Immature natural killer cell (primary cell): ENCODE measurements around the gene USP40. TPM values are rescaled to one million over a fixed set of nuclear protein-coding genes. Genes with fewer than 3 reads are reported as not detected.

ENCODE experiments used
- DNase-seq, 3 donors: peaks; one replicate each; pipeline ENCODE4 v3.0.0; 2022; ENCODE audit warnings: mixed read lengths in 1 of 3
- H3K27ac Mint-ChIP-seq, 6 donors: one replicate each; pipeline ENCODE4 v1.8.0; 2020; ENCODE audit warnings: mixed read lengths in 6 of 6, mild to moderate bottlenecking in 5 of 6, inconsistent platforms in 4 of 6, moderate library complexity in 3 of 6
- H3K27me3 Mint-ChIP-seq, 3 donors: one replicate each; pipeline ENCODE4 v1.8.0; 2020 to 2021; ENCODE audit warnings: low read depth in 3 of 3, mild to moderate bottlenecking in 3 of 3, mixed read lengths in 3 of 3, moderate library complexity in 3 of 3, inconsistent platforms in 1 of 3
- H3K36me3 Mint-ChIP-seq, 3 donors: one replicate each; pipeline ENCODE4 v1.8.0; 2020; ENCODE audit warnings: mixed read lengths in 3 of 3, inconsistent platforms in 2 of 3, mild to moderate bottlenecking in 2 of 3
- H3K4me1 Mint-ChIP-seq, 2 donors: one replicate each; pipeline ENCODE4 v1.8.0; 2020; ENCODE audit warnings: inconsistent platforms in 2 of 2, mild to moderate bottlenecking in 2 of 2, mixed read lengths in 2 of 2, moderate library complexity in 1 of 2
- H3K4me3 Mint-ChIP-seq, 5 donors: one replicate each; pipeline ENCODE4 v1.8.0; 2020; ENCODE audit warnings: mild to moderate bottlenecking in 5 of 5, mixed read lengths in 5 of 5, inconsistent platforms in 3 of 5, moderate library complexity in 3 of 5
- H3K9me3 Mint-ChIP-seq, 6 donors: one replicate each; pipeline ENCODE4 v1.8.0; 2020; ENCODE audit warnings: mild to moderate bottlenecking in 6 of 6, mixed read lengths in 6 of 6, inconsistent platforms in 4 of 6, moderate library complexity in 3 of 6
- polyA plus RNA-seq, 3 donors: library from polyadenylated mRNA; unstranded; fragments of 300-500 nt; fragmentation: Illumina TruSeq; gene quantifications; one replicate each; pipeline ENCODE4 v1.2.3, GENCODE V29; 2021

The USP40 gene
- polyA plus RNA-seq, 3 donors from 2014 or later, result 3.4 to 8.6 (median 5.1) TPM

DNA sequence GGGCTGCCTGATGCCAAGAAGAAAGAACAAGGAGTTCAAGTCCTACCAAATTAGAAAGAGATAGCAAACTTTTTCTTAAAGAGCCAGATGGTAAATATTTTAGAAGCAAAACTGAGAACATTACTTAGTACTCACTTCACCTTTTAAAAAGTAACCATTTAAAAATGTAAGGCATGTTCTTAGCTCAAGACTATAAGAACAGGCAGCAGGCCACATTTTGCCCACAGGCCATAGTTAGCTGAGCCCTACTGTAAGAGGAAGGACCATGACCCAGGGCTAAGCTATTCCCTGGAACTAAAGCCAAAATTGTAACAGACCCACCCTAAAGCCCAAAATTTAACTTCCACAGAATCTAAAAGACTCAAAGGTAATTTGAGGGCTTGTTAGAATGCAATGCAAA lies 31.3 kb downstream of the USP40 start:
- H3K4me3 Mint-ChIP-seq, result no peak overlapping the region
- no peak for DNase-seq
- peaks cover 8 to 31% (median 30%) of the 10 kb centered on the region in 3 donors for H3K36me3 Mint-ChIP-seq
- H3K4me1 Mint-ChIP-seq, result no peaks in the 10 kb centered on the region
- no peak overlapping the region for H3K27ac Mint-ChIP-seq
- H3K27me3 Mint-ChIP-seq, result peaks cover 0 to 2% (median 0%) of the 10 kb centered on the region in 3 donors
- no peaks in the 10 kb centered on the region for H3K9me3 Mint-ChIP-seq

DNA sequence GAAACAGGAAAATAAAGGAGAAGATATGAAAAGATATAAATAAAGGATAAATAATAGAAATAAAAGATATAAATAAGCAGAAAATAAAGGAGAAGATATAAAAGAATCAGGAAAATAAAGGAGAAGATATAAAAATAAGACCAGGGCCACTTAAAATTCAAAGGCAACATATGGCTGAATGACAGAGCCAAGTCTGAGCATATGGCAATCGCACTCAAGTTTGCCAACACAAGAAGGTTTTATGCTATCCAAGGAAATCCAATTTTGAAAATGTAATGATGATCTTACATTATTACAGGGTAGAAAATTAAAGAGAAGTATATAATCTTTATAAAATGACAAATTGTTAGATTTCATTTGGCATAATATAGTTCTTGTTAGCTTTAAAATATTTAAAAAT lies 33.6 kb downstream of the USP40 start:
- Mint-ChIP-seq H3K27ac (no peak overlapping the region), H3K36me3 (peaks cover 10 to 28% (median 25%) of the 10 kb centered on the region in 3 donors), H3K4me1 (no peaks in the 10 kb centered on the region), H3K9me3 (no peaks in the 10 kb centered on the region), H3K27me3 (no peaks in the 10 kb centered on the region), H3K4me3 (no peak overlapping the region)
- no peak for DNase-seq

DNA sequence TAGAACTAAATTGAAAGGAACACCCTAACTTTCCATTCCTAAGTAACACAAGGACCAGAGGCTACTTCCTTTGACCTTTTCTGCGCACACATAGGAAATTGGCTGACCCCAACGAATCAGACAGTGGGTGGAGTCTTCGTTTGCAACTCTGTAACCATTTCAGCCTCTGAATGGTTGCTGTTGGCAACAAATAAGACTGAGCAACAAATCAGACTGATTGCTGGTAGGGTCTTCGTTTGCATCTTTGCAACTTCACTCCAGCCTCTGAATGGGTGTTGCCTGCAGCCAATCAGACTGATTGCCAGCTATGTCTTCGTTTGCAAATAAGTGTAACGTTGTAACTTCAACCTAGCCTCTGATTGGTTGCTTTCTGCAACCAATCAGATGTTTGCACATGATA lies 34.6 kb downstream of the USP40 start:
- Mint-ChIP-seq H3K27ac (no peak overlapping the region), H3K27me3 (no peaks in the 10 kb centered on the region), H3K9me3 (no peaks in the 10 kb centered on the region), H3K4me1 (no peaks in the 10 kb centered on the region), H3K4me3 (no peak overlapping the region), H3K36me3 (peaks cover 14 to 33% (median 26%) of the 10 kb centered on the region in 3 donors)
- no peak for DNase-seq

DNA sequence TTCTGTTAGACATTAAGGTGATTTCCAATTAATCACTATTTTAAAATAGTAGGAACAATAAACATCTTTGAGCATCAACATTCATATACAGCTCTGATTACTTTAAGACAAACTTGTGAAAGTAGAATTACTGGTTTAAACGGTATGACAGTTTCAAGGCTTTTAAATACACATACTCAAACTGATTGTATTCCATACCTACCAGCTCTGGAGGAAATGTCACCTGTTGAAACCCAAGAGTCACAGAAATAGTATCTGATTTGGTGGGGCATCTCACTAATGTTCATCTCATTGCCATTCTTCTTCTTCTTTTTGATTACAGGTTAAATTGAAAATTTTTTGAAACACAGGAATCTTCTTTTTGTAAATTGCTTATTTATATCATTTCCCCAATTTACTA lies 36.2 kb downstream of the USP40 start:
- H3K27me3 Mint-ChIP-seq, result no peaks in the 10 kb centered on the region
- H3K27ac Mint-ChIP-seq, result no peak overlapping the region
- no peak for DNase-seq
- no peaks in the 10 kb centered on the region for H3K9me3 Mint-ChIP-seq
- no peak overlapping the region for H3K4me3 Mint-ChIP-seq
- H3K36me3 Mint-ChIP-seq, result peaks cover 18 to 34% (median 31%) of the 10 kb centered on the region in 3 donors
- H3K4me1 Mint-ChIP-seq, result no peaks in the 10 kb centered on the region

DNA sequence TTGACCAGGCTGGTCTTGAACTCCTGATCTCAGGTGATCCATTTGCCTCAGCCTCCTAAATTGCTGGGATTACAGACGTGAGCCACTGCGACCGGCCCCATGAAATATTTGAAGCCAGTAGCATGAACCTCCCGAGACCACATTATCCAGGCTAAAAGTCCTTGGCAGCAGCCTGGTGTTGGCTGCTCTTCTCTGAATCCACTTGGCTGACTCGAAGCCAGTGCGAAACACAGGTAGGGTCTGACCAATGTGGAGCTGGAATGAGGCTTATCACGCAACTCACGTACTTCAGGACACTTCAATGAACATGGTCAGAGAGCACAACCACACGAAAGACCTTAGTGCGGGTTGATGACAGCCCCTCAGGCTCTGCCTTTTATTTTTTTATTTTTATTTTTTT lies 38.4 kb downstream of the USP40 start:
- Mint-ChIP-seq H3K27me3 (no peaks in the 10 kb centered on the region), H3K4me1 (no peaks in the 10 kb centered on the region), H3K27ac (no peak overlapping the region), H3K9me3 (no peaks in the 10 kb centered on the region), H3K4me3 (no peak overlapping the region), H3K36me3 (peaks cover 16 to 39% (median 38%) of the 10 kb centered on the region in 3 donors)
- DNase-seq, result no peak

DNA sequence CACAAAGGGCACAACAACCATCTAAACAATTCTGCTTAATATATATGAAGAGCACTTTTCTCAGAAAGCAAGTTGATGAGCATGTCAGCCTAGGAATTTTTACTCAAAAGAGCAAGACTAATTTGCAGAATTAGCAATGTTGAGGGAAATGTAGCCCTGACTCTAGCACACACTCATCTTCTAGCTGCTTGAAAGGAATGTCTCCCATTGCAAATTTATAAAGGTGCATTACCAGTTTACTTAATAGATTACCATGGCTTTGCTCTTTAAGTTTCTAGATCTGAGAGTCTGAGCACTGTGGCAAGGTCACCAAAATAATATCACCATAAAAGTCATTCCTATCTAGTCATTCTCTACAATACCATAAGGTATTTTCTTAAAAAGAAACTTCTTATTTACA lies 40.8 kb downstream of the USP40 start:
- no peak overlapping the region for H3K27ac Mint-ChIP-seq
- H3K9me3 Mint-ChIP-seq, result no peaks in the 10 kb centered on the region
- H3K27me3 Mint-ChIP-seq, result no peaks in the 10 kb centered on the region
- peaks cover 19 to 47% (median 42%) of the 10 kb centered on the region in 3 donors for H3K36me3 Mint-ChIP-seq
- H3K4me3 Mint-ChIP-seq, result no peak overlapping the region
- DNase-seq, result no peak
- H3K4me1 Mint-ChIP-seq, result no peaks in the 10 kb centered on the region

DNA sequence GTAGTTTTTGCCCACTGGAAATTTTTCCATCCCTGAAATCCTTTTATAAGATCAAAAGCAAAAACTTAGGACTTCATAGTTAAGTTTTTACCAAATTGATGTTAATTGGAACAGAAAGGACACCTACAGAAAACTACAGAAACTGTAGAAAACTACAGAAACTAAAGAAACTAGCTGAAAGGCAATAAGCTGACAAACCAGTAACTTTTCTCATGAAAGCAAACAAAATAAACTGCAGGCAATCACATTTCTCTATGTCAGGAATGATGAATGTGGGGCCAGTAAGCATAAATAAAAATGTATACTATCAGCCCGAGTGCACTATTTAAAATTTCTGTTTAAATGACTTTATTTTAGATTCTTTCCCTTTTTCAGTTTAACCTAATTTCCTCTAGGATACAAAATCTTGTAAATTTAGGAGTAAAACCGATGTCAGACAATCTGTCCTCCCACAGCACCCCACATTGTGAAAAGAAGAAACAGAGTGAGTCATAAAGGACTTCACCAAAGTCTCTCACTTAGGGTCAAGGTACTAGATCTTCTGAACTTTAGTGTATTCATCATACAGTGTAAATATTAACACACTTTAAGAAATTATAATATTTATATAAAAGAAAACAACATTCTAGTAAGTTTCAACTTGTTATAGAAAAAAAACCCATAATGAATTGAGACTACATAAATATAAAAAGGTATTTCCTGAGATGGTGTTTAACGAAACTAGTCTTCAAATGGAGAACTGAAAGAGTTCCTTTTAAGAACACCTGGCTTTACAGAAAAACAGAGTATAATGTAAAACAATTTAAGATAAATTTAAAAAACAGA lies 46.6 kb downstream of the USP40 start:
- no peaks in the 10 kb centered on the region for H3K4me1 Mint-ChIP-seq
- no peak overlapping the region for H3K4me3 Mint-ChIP-seq
- H3K9me3 Mint-ChIP-seq, result peaks cover 0 to 2% (median 0%) of the 10 kb centered on the region in 6 donors
- no peak overlapping the region for H3K27ac Mint-ChIP-seq
- no peaks in the 10 kb centered on the region for H3K27me3 Mint-ChIP-seq
- no peak for DNase-seq
- H3K36me3 Mint-ChIP-seq, result peaks cover 13 to 46% (median 42%) of the 10 kb centered on the region in 3 donors

DNA sequence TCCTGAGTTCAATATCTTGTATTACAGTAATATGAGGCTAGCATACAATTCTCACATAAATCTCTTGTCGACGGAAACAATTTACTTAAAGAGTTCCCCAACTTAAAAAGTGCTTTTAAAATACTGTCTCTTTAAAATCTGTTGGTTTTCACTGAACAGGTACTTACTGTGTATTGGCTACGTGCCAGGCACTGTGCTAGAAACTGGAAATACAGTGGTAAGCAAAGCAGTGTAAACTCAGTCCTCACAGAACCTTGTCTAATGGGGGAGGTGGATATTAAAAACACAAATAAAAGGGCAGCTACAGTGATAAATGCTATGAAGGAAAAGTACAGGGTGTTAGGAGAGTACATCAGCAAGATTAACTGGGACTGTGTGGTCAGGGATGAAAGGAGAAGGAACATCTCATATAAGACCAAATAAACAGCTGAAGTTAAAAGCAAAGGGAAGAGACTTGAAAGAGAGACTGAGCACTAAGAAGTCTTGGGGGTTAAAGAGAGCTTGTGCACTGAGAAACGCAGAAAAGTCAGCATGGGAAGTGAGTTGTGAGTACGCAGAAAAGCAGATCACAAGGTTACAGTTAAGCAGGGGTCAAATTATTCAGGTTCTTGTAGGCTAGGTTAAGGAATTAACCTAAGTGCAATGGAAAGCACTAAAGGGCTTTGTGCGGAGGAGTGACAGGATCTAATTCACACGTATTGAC lies 52.5 kb downstream of the USP40 start:
- H3K27me3 Mint-ChIP-seq, result peaks cover 0 to 1% (median 0%) of the 10 kb centered on the region in 3 donors
- H3K4me3 Mint-ChIP-seq, result no peak overlapping the region
- H3K9me3 Mint-ChIP-seq, result no peaks in the 10 kb centered on the region
- no peak overlapping the region for H3K27ac Mint-ChIP-seq
- no peak for DNase-seq
- H3K36me3 Mint-ChIP-seq, result peaks cover 9 to 34% (median 31%) of the 10 kb centered on the region in 3 donors
- no peaks in the 10 kb centered on the region for H3K4me1 Mint-ChIP-seq

DNA sequence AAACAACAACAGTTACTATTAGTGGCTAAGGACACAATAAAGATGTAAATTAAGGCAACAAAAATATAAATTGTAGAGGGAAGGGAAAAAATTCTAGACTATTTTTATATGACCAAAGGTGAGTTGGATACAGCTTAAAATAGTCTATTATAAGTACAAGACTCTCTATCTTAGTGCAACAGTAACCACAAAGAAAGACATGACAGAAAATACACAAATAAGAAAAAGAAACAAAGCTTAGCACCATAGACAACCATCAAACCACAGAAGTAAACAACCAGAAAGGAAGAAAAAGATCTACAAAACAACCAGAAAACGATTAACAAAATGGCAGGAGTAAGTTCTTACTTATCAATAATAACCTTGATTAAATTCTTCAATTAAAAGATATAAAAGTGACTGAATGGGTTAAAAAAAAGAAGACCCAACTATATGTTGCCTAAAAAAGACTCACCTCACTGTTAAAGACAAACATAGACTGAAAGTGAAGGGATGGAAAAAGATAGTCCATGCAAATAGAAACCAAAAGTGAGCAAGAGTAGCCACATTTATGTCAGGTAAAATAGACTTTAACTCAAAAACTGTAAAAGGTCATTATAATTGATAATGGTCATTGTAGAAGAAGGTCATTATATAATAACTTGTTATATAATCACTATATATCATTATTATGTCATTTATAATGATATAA lies 62.5 kb downstream of the USP40 start:
- Mint-ChIP-seq H3K36me3 (peaks cover 47 to 56% (median 48%) of the 10 kb centered on the region in 3 donors), H3K9me3 (peaks cover 6 to 25% (median 17%) of the 10 kb centered on the region in 6 donors), H3K27ac (no peak overlapping the region), H3K4me1 (peaks cover 0 to 6% of the 10 kb centered on the region in 2 donors), H3K4me3 (no peak overlapping the region), H3K27me3 (no peaks in the 10 kb centered on the region)
- DNase-seq, result no peak

DNA sequence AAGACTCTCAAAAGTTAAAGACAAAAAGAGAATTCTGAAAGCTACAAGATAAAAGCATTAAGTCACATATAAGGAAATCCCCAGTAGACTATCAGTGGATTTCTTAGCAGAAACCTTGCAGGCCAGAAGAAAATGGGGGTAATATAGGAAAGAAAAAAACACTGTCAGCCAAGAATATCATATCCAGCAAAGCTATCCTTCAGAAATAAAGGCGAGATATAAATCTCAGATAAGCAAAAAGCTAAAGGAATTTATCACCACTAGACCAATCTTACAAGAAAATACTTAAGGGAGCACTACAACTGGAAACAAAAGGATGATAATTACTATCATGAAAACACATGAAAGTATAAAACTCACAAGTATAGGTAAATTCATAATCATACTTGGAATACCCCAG lies 63.1 kb downstream of the USP40 start:
- Mint-ChIP-seq H3K27ac (no peak overlapping the region), H3K4me1 (peaks cover 0 to 6% of the 10 kb centered on the region in 2 donors), H3K36me3 (peaks cover 47 to 57% (median 49%) of the 10 kb centered on the region in 3 donors), H3K4me3 (no peak overlapping the region), H3K9me3 (peaks cover 6 to 25% (median 17%) of the 10 kb centered on the region in 6 donors), H3K27me3 (no peaks in the 10 kb centered on the region)
- no peak for DNase-seq

DNA sequence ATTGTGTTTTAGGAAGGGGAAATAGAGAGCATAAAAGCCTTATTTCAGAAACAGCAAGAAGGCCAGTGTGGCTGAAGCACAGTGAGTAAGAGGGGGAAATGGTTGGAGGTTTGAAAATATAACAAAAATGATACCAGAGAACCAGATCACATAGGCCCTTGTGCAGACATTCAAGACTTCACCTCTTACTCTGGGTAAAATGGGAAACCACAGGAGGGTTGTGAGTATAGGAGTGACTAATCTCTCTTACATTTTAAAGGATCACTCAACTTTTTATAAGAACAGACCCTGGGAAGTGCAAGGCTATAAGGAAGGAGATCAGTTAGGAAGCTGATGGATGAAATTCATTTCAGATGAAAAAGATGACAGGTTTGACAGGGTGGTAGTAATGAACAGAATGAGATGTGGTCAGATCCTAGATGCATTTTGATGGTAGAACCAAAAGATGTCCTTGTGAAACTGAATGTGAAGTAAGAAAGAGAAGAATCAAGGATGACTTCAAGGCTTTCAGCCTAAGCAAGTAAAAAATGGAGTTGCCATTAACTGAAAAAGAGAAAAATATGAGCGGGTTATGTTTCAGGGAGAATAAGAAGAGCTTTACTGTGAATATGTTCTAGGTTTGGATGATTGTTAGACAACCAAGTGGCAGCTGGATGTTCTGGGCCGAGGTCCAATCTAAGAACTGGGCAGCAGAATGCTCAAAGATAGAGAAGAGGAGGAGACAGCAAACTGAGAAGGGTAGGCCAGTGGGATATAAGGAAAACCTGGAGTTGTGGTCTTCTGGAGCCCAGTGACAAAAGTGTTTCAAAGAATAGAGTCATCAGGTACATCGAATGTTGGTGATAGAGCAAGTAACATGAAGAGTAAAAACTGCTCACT lies 65.1 kb downstream of the USP40 start:
- Mint-ChIP-seq H3K36me3 (peaks cover 46 to 63% (median 56%) of the 10 kb centered on the region in 3 donors), H3K4me3 (no peak overlapping the region), H3K9me3 (peaks cover 6 to 25% (median 17%) of the 10 kb centered on the region in 6 donors), H3K27me3 (no peaks in the 10 kb centered on the region), H3K27ac (no peak overlapping the region), H3K4me1 (peaks cover 0 to 6% of the 10 kb centered on the region in 2 donors)
- DNase-seq, result no peak

DNA sequence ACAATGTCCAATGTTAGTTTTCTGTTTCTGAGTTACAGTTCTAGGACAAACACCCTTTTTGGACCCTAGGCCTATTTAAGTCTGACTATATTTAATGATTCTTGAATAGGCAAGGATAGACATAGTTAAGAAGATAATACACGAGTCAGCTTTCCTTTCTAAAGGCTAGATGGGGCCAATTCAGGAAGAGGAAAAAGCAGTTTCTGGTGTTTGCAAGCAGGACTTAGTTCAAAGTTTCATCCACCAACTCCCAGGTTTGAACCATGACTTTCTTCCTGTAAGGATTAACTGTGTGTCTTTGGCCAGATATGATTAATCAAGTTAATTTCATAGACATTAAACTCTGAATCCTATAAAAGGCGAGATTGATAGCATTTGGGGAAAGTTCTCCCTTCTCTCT lies 66.7 kb downstream of the USP40 start:
- peaks cover 0 to 6% of the 10 kb centered on the region in 2 donors for H3K4me1 Mint-ChIP-seq
- peaks cover 44 to 54% (median 53%) of the 10 kb centered on the region in 3 donors for H3K36me3 Mint-ChIP-seq
- no peak overlapping the region for H3K4me3 Mint-ChIP-seq
- no peak for DNase-seq
- H3K9me3 Mint-ChIP-seq, result peaks cover 6 to 25% (median 17%) of the 10 kb centered on the region in 6 donors
- no peaks in the 10 kb centered on the region for H3K27me3 Mint-ChIP-seq
- no peak overlapping the region for H3K27ac Mint-ChIP-seq

DNA sequence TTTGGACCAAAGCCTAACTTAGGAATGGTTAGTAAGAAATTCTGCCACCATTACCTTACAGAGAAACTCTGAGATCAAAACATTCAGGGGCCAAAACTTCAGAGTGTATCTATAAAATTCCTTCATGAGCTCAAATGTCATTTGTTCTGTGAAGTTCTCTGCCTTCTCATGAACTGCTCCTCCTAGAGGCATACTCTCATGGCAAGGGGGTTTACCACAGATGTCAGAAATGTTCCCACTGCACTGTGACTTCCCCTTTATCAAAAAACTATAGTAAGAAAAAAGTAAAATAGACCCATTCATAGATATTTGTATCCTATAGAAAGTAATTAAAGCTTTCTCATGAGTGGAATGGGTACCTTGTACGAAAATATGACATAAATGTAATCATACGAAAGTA lies 68.5 kb downstream of the USP40 start:
- no peak for DNase-seq
- Mint-ChIP-seq H3K27ac (no peak overlapping the region), H3K4me3 (no peak overlapping the region)

More for the DNA sequence above, 68.5 kb downstream of the USP40 start:
- Mint-ChIP-seq H3K4me1 (no peaks in the 10 kb centered on the region), H3K9me3 (peaks cover 3 to 14% (median 7%) of the 10 kb centered on the region in 6 donors), H3K36me3 (peaks cover 29 to 46% (median 45%) of the 10 kb centered on the region in 3 donors), H3K27me3 (no peaks in the 10 kb centered on the region)
